H9 (cell line): ENCODE measurements around the gene RRAD. TPM values are rescaled to one million over a fixed set of nuclear protein-coding genes. Genes with fewer than 3 reads are reported as not detected.

Experiments
- DNase-seq: peaks from one replicate; pipeline ENCODE4 v3.0.0-alpha.2; 2017
- H2AFZ ChIP-seq: one replicate; pipeline ENCODE4 v1.6.1; 2013; ENCODE audit warnings: mild to moderate bottlenecking, low read length, control low read depth, moderate library complexity
- H2AK5ac ChIP-seq: 2 replicates; pipeline ENCODE4 v1.6.1; 2013; ENCODE audit warnings: low read length, control low read depth, mixed read lengths; ENCODE audit not compliant: insufficient read length
- H2BK120ac ChIP-seq: one replicate; pipeline ENCODE4 v1.6.1; 2013; ENCODE audit warnings: low read depth, mild to moderate bottlenecking, low read length, control low read depth, inconsistent platforms; ENCODE audit not compliant: poor library complexity, severe bottlenecking
- H2BK12ac ChIP-seq: 2 replicates; pipeline ENCODE4 v1.6.1; 2013; ENCODE audit warnings: low read length, control low read depth, mixed read lengths, low read depth; ENCODE audit not compliant: insufficient read length
- H2BK15ac ChIP-seq: 2 replicates; pipeline ENCODE4 v1.6.1; 2013; ENCODE audit warnings: low read depth, low read length, control low read depth
- H2BK20ac ChIP-seq: one replicate; pipeline ENCODE4 v1.6.1; 2013; ENCODE audit warnings: low read depth, mild to moderate bottlenecking, low read length, control low read depth, inconsistent platforms; ENCODE audit not compliant: poor library complexity, severe bottlenecking
- H2BK5ac ChIP-seq: 2 replicates; pipeline ENCODE4 v1.6.1; 2013; ENCODE audit warnings: low read length, control low read depth, mixed read lengths; ENCODE audit not compliant: insufficient read length
- H3K14ac ChIP-seq: 2 replicates; pipeline ENCODE4 v1.6.1; 2013; ENCODE audit warnings: low read length, control low read depth; ENCODE audit not compliant: insufficient read depth
- H3K18ac ChIP-seq: 2 replicates; pipeline ENCODE4 v1.6.1; 2013; ENCODE audit warnings: low read depth, mild to moderate bottlenecking, mixed read lengths, low read length, control low read depth; ENCODE audit not compliant: insufficient read length
- H3K23ac ChIP-seq: 2 replicates; pipeline ENCODE4 v1.6.1; 2013; ENCODE audit warnings: low read length, control low read depth, mixed read lengths, low read depth; ENCODE audit not compliant: insufficient read length
- H3K23me2 ChIP-seq: 2 replicates; pipeline ENCODE4 v1.6.1; 2013; ENCODE audit warnings: low read depth, mild to moderate bottlenecking, mixed read lengths, low read length, control low read depth; ENCODE audit not compliant: insufficient read length, poor library complexity, severe bottlenecking
- H3K27ac ChIP-seq: 2 replicates; pipeline ENCODE4 v1.5.1; 2013; ENCODE audit warnings: low read length, control low read depth, mixed read lengths, low read depth; ENCODE audit not compliant: insufficient read length
- H3K27me3 ChIP-seq: 2 replicates; pipeline ENCODE4 v1.6.1; 2013; ENCODE audit warnings: low read length, control low read depth, inconsistent platforms; ENCODE audit not compliant: insufficient read depth
- H3K4ac ChIP-seq: 2 replicates; pipeline ENCODE4 v1.6.1; 2013; ENCODE audit warnings: low read depth, mild to moderate bottlenecking, control low read depth, inconsistent platforms, low read length, moderate library complexity
- H3K4me1 ChIP-seq: 2 replicates; pipeline ENCODE4 v1.6.1; 2013; ENCODE audit warnings: low read length, control low read depth, inconsistent platforms; ENCODE audit not compliant: insufficient read depth
- H3K4me2 ChIP-seq: 2 replicates; pipeline ENCODE4 v1.6.1; 2013; ENCODE audit warnings: low read length, control low read depth, mixed read lengths; ENCODE audit not compliant: insufficient read length, insufficient read depth
- H3K56ac ChIP-seq: 2 replicates; pipeline ENCODE4 v1.6.1; 2013; ENCODE audit warnings: low read depth, mild to moderate bottlenecking, mixed read lengths, low read length, control low read depth; ENCODE audit not compliant: insufficient read length
- H3K79me1 ChIP-seq: 2 replicates; pipeline ENCODE4 v1.6.1; 2013; ENCODE audit warnings: low read depth, mild to moderate bottlenecking, moderate library complexity, low read length, control low read depth, inconsistent platforms; ENCODE audit not compliant: insufficient read depth, poor library complexity, severe bottlenecking
- H3K79me2 ChIP-seq: 2 replicates; pipeline ENCODE4 v1.6.1; 2013; ENCODE audit warnings: low read length, control low read depth, inconsistent platforms; ENCODE audit not compliant: insufficient read depth
- H3K9ac ChIP-seq: 2 replicates; pipeline ENCODE4 v1.6.1; 2013; ENCODE audit warnings: low read length, control low read depth, mixed read lengths; ENCODE audit not compliant: insufficient read length; ENCODE audit errors: extremely low read depth
- H3K9me3 ChIP-seq: one replicate; pipeline ENCODE4 v1.6.1; 2013; ENCODE audit warnings: low read depth, low read length, inconsistent platforms; ENCODE audit not compliant: control insufficient read depth
- H3T11ph ChIP-seq: one replicate; pipeline ENCODE4 v1.6.1; 2013; ENCODE audit warnings: mild to moderate bottlenecking, low read length, control low read depth, inconsistent platforms
- H4K20me1 ChIP-seq: one replicate; pipeline ENCODE4 v1.6.1; 2013; ENCODE audit not compliant: control insufficient read depth, insufficient read length, insufficient read depth
- H4K5ac ChIP-seq: 2 replicates; pipeline ENCODE4 v1.6.1; 2013; ENCODE audit warnings: low read depth, mild to moderate bottlenecking, mixed read lengths, low read length, control low read depth; ENCODE audit not compliant: insufficient read length
- H4K8ac ChIP-seq: replicated peaks from 2 replicates; pipeline ENCODE4 v1.6.1; 2013; ENCODE audit warnings: low read length, control low read depth, mixed read lengths, low read depth; ENCODE audit not compliant: insufficient read length
- H4K91ac ChIP-seq: 2 replicates; pipeline ENCODE4 v1.6.1; 2013; ENCODE audit warnings: low read depth, mild to moderate bottlenecking, moderate library complexity, mixed read lengths, low read length, control low read depth; ENCODE audit not compliant: insufficient read length
- H3K27ac Mint-ChIP-seq, 3 experiments: 2 replicates in 2 of 3; 3 replicates in 1 of 3; pipeline ENCODE4 v1.8.0; 2020 to 2021; ENCODE audit warnings: mixed read lengths in 3 of 3, mild to moderate bottlenecking in 1 of 3, moderate library complexity in 1 of 3
- H3K27me3 Mint-ChIP-seq: 2 replicates; pipeline ENCODE4 v1.8.0; 2021; ENCODE audit warnings: low read depth, mild to moderate bottlenecking, moderate library complexity, mixed read lengths
- H3K36me3 Mint-ChIP-seq, 3 experiments: 2 replicates in 2 of 3; 3 replicates in 1 of 3; pipeline ENCODE4 v1.8.0; 2020 to 2021; ENCODE audit warnings: low read depth in 3 of 3, mixed read lengths in 3 of 3; ENCODE audit not compliant: insufficient read depth in 1 of 3
- H3K4me1 Mint-ChIP-seq, 2 experiments: 2 replicates each; pipeline ENCODE4 v1.8.0; 2020; ENCODE audit warnings: mixed read lengths in 2 of 2
- H3K4me3 Mint-ChIP-seq, 2 experiments: 2 replicates in 1 of 2; 3 replicates in 1 of 2; pipeline ENCODE4 v1.8.0; 2020 to 2021; ENCODE audit warnings: mild to moderate bottlenecking in 2 of 2, mixed read lengths in 2 of 2, moderate library complexity in 1 of 2
- H3K9me3 Mint-ChIP-seq, 2 experiments: 2 replicates in 1 of 2; 3 replicates in 1 of 2; pipeline ENCODE4 v1.8.0; 2020; ENCODE audit warnings: mild to moderate bottlenecking in 2 of 2, mixed read lengths in 2 of 2, moderate library complexity in 1 of 2
- WGBS: extraction: QIAGEN DNeasy Blood & Tissue Kit; methylation state at CpG from one replicate; pipeline ENCODE4 v1.1.7; 2013; ENCODE audit warnings: missing lambda C conversion rate, low lambda C conversion rate, mixed read lengths; ENCODE audit not compliant: insufficient read length; ENCODE audit errors: extremely low coverage; 5-methylcytosine and 5-hydroxymethylcytosine counted together
- total RNA-seq: library from RNA; stranded (reverse); gene quantifications from 2 replicates; pipeline ENCODE4 v1.2.1, GENCODE V29; 2021
- TF ChIP-seq, protein P1 (sequence below): fragments of 200-600 bp; sonication (generic); conservative IDR thresholded peaks from 3 replicates; pipeline ENCODE4 v1.8.0; 2021; ENCODE audit warnings: antibody characterized with exemption, mild to moderate bottlenecking

Gene RRAD
- total RNA-seq, 1 experiment from 2014 or later, result 0.72 TPM

DNA sequence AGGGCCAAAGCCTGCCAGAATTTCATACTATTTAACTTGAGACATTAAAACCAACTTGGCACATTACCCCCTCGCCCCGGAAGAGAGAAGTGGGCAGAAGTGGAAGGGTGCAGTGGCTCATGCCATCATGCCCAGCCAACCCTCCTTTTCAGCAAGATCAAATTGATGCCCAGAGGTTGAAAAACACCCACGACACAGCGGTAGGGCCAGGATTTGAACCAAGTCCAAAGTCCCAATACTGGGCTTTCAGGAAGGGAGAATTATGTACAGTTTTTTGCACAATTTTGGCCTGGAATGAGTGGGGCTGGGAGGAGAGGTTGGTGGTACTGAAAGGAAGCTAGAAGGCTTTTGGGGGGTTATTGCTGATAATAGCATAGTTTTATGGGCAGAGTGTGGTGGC lies 34.0 kb downstream of the RRAD start:
- TF ChIP-seq, protein P1, sequence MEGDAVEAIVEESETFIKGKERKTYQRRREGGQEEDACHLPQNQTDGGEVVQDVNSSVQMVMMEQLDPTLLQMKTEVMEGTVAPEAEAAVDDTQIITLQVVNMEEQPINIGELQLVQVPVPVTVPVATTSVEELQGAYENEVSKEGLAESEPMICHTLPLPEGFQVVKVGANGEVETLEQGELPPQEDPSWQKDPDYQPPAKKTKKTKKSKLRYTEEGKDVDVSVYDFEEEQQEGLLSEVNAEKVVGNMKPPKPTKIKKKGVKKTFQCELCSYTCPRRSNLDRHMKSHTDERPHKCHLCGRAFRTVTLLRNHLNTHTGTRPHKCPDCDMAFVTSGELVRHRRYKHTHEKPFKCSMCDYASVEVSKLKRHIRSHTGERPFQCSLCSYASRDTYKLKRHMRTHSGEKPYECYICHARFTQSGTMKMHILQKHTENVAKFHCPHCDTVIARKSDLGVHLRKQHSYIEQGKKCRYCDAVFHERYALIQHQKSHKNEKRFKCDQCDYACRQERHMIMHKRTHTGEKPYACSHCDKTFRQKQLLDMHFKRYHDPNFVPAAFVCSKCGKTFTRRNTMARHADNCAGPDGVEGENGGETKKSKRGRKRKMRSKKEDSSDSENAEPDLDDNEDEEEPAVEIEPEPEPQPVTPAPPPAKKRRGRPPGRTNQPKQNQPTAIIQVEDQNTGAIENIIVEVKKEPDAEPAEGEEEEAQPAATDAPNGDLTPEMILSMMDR, result no peak
- peaks cover 3 to 30% (median 18%) of the 10 kb centered on the region in 3 experiments; a peak in 4 of 7 replicates for H3K36me3 Mint-ChIP-seq
- DNase-seq, result no peak
- no peak overlapping the region for H2AFZ ChIP-seq
- no peak overlapping the region for H4K8ac ChIP-seq
- H3K18ac ChIP-seq, result no peak overlapping the region
- H3K27ac Mint-ChIP-seq, result no peak overlapping the region
- no peaks in the 10 kb centered on the region for H3K79me1 ChIP-seq
- no peak overlapping the region for H2BK5ac ChIP-seq
- no peak overlapping the region for H2AK5ac ChIP-seq
- H3K27me3 ChIP-seq, result no peaks in the 10 kb centered on the region
- no peak overlapping the region for H3K4ac ChIP-seq
- H4K5ac ChIP-seq, result no peak overlapping the region
- H3K9me3 ChIP-seq, result no peaks in the 10 kb centered on the region
- no peak overlapping the region for H4K91ac ChIP-seq
- no peak overlapping the region for H3K4me2 ChIP-seq
- peaks cover 4% of the 10 kb centered on the region for H4K20me1 ChIP-seq
- no peak overlapping the region for H3K9ac ChIP-seq
- peaks cover 3 to 5% of the 10 kb centered on the region in 2 experiments; a peak in 2 of 4 replicates for H3K4me1 Mint-ChIP-seq
- no peak overlapping the region for H2BK120ac ChIP-seq
- H3K56ac ChIP-seq, result no peak overlapping the region
- no peak overlapping the region for H3K4me3 Mint-ChIP-seq
- H3T11ph ChIP-seq, result no peak overlapping the region
- no peak overlapping the region for H3K23ac ChIP-seq
- no peaks in the 10 kb centered on the region for H3K23me2 ChIP-seq
- no peaks in the 10 kb centered on the region for H3K79me2 ChIP-seq
- H3K14ac ChIP-seq, result no peak overlapping the region
- H2BK20ac ChIP-seq, result no peak overlapping the region
- H3K27me3 Mint-ChIP-seq, result no peaks in the 10 kb centered on the region
- no peak overlapping the region for H2BK12ac ChIP-seq
- no peaks in the 10 kb centered on the region for H3K9me3 Mint-ChIP-seq
- H2BK15ac ChIP-seq, result no peak overlapping the region
- H3K27ac ChIP-seq, result no peak overlapping the region
- no peaks in the 10 kb centered on the region for H3K4me1 ChIP-seq
- no CpG with 5 or more reads among the region's 4 CpGs for WGBS
